H1 (cell line): ENCODE measurements around the gene CALR. TPM values are rescaled to one million over a fixed set of nuclear protein-coding genes. Genes with fewer than 3 reads are reported as not detected.

Experiments
- CTCF ChIA-PET: fragments of 300-600 bp; sonication (Branson Sonifier 250); formaldehyde crosslinking; loops from one replicate; lab custom pipeline; 2021; ENCODE audit not compliant: partially characterized antibody; lab: Charles Lee
- POLR2A ChIA-PET: fragments of 300-600 bp; sonication (Branson Sonifier 250); formaldehyde crosslinking; loops from one replicate; lab custom pipeline; 2021; ENCODE audit warnings: inconsistent platforms; ENCODE audit not compliant: partially characterized antibody; lab: Charles Lee
- DNase-seq, 2 experiments: peaks; one replicate each; pipeline versions ENCODE4 v3.0.0 to v3.0.0-alpha.2; 2010 to 2022; ENCODE audit warnings: low spot score in 2 of 2, low read depth in 1 of 2, mixed read lengths in 1 of 2
- FAIRE-seq: peaks from 2 replicates; lab custom pipeline; 2011; peaks lifted over from hg19 to GRCh38; lab: Jason Lieb, UNC
- H2AFZ ChIP-seq: 2 replicates; pipeline ENCODE4 v1.8.1; 2012; ENCODE audit warnings: low read length, inconsistent platforms
- H2AK5ac ChIP-seq: 2 replicates; pipeline ENCODE4 v1.6.1; 2013; ENCODE audit warnings: low read depth, low read length
- H2BK120ac ChIP-seq: replicated peaks from 2 replicates; pipeline ENCODE3; 2013; ENCODE audit warnings: low read depth, low read length, inconsistent platforms
- H2BK12ac ChIP-seq: 2 replicates; pipeline ENCODE4 v1.6.1; 2013; ENCODE audit warnings: low read depth, low read length
- H2BK15ac ChIP-seq: 2 replicates; pipeline ENCODE4 v1.6.1; 2013; ENCODE audit warnings: low read length
- H2BK20ac ChIP-seq: 2 replicates; pipeline ENCODE4 v1.6.1; 2013; ENCODE audit warnings: low read length
- H2BK5ac ChIP-seq: 2 replicates; pipeline ENCODE4 v1.6.1; 2013; ENCODE audit warnings: low read depth, low read length
- H3K14ac ChIP-seq: 2 replicates; pipeline ENCODE4 v1.6.1; 2013; ENCODE audit warnings: inconsistent platforms; ENCODE audit not compliant: insufficient read length
- H3K18ac ChIP-seq: 2 replicates; pipeline ENCODE4 v1.6.1; 2013; ENCODE audit warnings: low read length; ENCODE audit errors: extremely low read depth
- H3K23ac ChIP-seq: 2 replicates; pipeline ENCODE4 v1.6.1; 2013; ENCODE audit warnings: inconsistent platforms; ENCODE audit not compliant: insufficient read length
- H3K23me2 ChIP-seq: 2 replicates; pipeline ENCODE4 v1.6.1; 2013; ENCODE audit warnings: low read depth, low read length
- H3K27ac ChIP-seq: 2 replicates; pipeline ENCODE4 v1.6.1; 2011; ENCODE audit warnings: low read depth, low read length, inconsistent platforms
- H3K27me3 ChIP-seq, 4 experiments: replicated peaks in 1 of 4; 1 replicate in 1 of 4; 2 replicates in 3 of 4; pipeline versions ENCODE4 v1.6.1 to v1.8.1; 2011 to 2013; ENCODE audit warnings: low read length in 3 of 4, mild to moderate bottlenecking in 3 of 4, inconsistent platforms in 2 of 4, mixed read lengths in 2 of 4, moderate library complexity in 1 of 4; ENCODE audit not compliant: control insufficient read depth in 3 of 4, insufficient read depth in 3 of 4; ENCODE audit errors: extremely low read depth in 1 of 4
- H3K36me3 ChIP-seq, 4 experiments: 2 replicates each; pipeline versions ENCODE4 v1.6.1 to v1.8.1; 2011 to 2013; ENCODE audit warnings: mild to moderate bottlenecking in 4 of 4, low read length in 3 of 4, moderate library complexity in 2 of 4, control low read depth in 1 of 4, inconsistent platforms in 1 of 4; ENCODE audit not compliant: insufficient read depth in 4 of 4, control insufficient read depth in 2 of 4
- H3K4ac ChIP-seq: replicated peaks from 2 replicates; pipeline ENCODE3; 2013; ENCODE audit warnings: low read length, low read depth, mixed read lengths, inconsistent platforms; ENCODE audit not compliant: insufficient read length
- H3K4me1 ChIP-seq, 4 experiments: replicated peaks in 1 of 4; 1 replicate in 1 of 4; 2 replicates in 3 of 4; pipeline versions ENCODE4 v1.6.1 to v1.8.1; 2011 to 2013; ENCODE audit warnings: low read length in 3 of 4, inconsistent platforms in 2 of 4, mixed read lengths in 1 of 4; ENCODE audit not compliant: insufficient read depth in 4 of 4, control insufficient read depth in 3 of 4
- H3K4me2 ChIP-seq, 2 experiments: 2 replicates each; pipeline versions ENCODE4 v1.6.1 to v1.8.1; 2011 to 2013; ENCODE audit warnings: low read depth in 2 of 2, low read length in 2 of 2, control low read depth in 1 of 2, inconsistent platforms in 1 of 2, mild to moderate bottlenecking in 1 of 2; ENCODE audit not compliant: insufficient read depth in 1 of 2
- H3K4me3 ChIP-seq, 4 experiments: fragments of 200-600, 300-600 bp in 1 of 4; sonication (generic), shearing (Covaris generic), sonication (Bioruptor Twin) in 1 of 4; 2 replicates each; pipeline versions ENCODE4 v1.5.1 to v1.8.1; 2011 to 2016; ENCODE audit warnings: low read length in 4 of 4, low read depth in 3 of 4, control low read depth in 2 of 4, inconsistent platforms in 2 of 4, mild to moderate bottlenecking in 2 of 4, mixed read lengths in 1 of 4, moderate library complexity in 1 of 4; ENCODE audit not compliant: insufficient read depth in 2 of 4; ENCODE audit errors: extremely low read depth in 1 of 4
- H3K56ac ChIP-seq: replicated peaks from 2 replicates; pipeline ENCODE3; 2013; ENCODE audit warnings: low read depth, mild to moderate bottlenecking, mixed read lengths, low read length, inconsistent platforms; ENCODE audit not compliant: insufficient read length
- H3K79me1 ChIP-seq: 2 replicates; pipeline ENCODE4 v1.6.1; 2013; ENCODE audit warnings: low read depth, low read length, control low read depth
- H3K79me2 ChIP-seq, 2 experiments: 2 replicates each; pipeline versions ENCODE4 v1.6.1 to v1.8.1; 2012 to 2013; ENCODE audit warnings: low read length in 2 of 2, mild to moderate bottlenecking in 2 of 2, inconsistent platforms in 1 of 2; ENCODE audit not compliant: insufficient read depth in 2 of 2, control insufficient read depth in 1 of 2
- H3K9ac ChIP-seq, 4 experiments: replicated peaks in 1 of 4; 1 replicate in 1 of 4; 2 replicates in 3 of 4; pipeline versions ENCODE4 v1.6.1 to v1.8.1; 2011 to 2013; ENCODE audit warnings: low read depth in 3 of 4, low read length in 3 of 4, control low read depth in 2 of 4, mild to moderate bottlenecking in 2 of 4, moderate library complexity in 2 of 4, inconsistent platforms in 1 of 4; ENCODE audit errors: extremely low read depth in 1 of 4
- H3K9me3 ChIP-seq, 2 experiments: 2 replicates each; pipeline versions ENCODE4 v1.6.1 to v1.8.1; 2012 to 2013; ENCODE audit warnings: mild to moderate bottlenecking in 2 of 2, moderate library complexity in 2 of 2, control low read depth in 1 of 2, inconsistent platforms in 1 of 2, low read depth in 1 of 2, low read length in 1 of 2, mixed read lengths in 1 of 2; ENCODE audit not compliant: insufficient read depth in 2 of 2
- H4K20me1 ChIP-seq, 2 experiments: replicated peaks in 1 of 2; 2 replicates each; pipeline versions ENCODE3 to v1.8.1; 2011 to 2013; ENCODE audit warnings: inconsistent platforms in 2 of 2, low read length in 2 of 2, mild to moderate bottlenecking in 1 of 2; ENCODE audit not compliant: insufficient read depth in 2 of 2, control insufficient read depth in 1 of 2
- H4K5ac ChIP-seq: 2 replicates; pipeline ENCODE4 v1.6.1; 2013; ENCODE audit warnings: low read length, low read depth, mixed read lengths, inconsistent platforms; ENCODE audit not compliant: insufficient read length
- H4K8ac ChIP-seq: 2 replicates; pipeline ENCODE4 v1.8.0; 2013; ENCODE audit warnings: mild to moderate bottlenecking, moderate library complexity, low read length, inconsistent platforms; ENCODE audit not compliant: insufficient read depth; ENCODE audit errors: extremely low read depth
- H4K91ac ChIP-seq: replicated peaks from 2 replicates; pipeline ENCODE3; 2013; ENCODE audit warnings: low read length, mixed read lengths, inconsistent platforms; ENCODE audit not compliant: insufficient read length
- BCL11A ChIP-seq, 2 experiments: IDR thresholded peaks; one replicate each; pipeline ENCODE4 v1.6.1; 2011; ENCODE audit warnings: low read depth in 2 of 2, low read length in 2 of 2, mild to moderate bottlenecking in 2 of 2
- CBX5 ChIP-seq: fragments of 300-800, 300-1000 bp; sonication (generic); IDR thresholded peaks from 2 replicates; pipeline ENCODE4 v1.7.1; 2016; ENCODE audit warnings: antibody characterized with exemption, low read length, low read depth
- CHD1 ChIP-seq: IDR thresholded peaks from 2 replicates; pipeline ENCODE4 v1.6.1; 2012; ENCODE audit warnings: low read depth, low read length, improper control_type of control experiment
- EGR1 ChIP-seq: IDR thresholded peaks from 2 replicates; pipeline ENCODE4 v1.6.1; 2011; ENCODE audit warnings: low read depth, low read length, borderline replicate concordance
- EP300 ChIP-seq, 2 experiments: IDR thresholded peaks; 1 replicate in 1 of 2; 2 replicates in 1 of 2; pipeline ENCODE4 v1.6.1; 2011 to 2012; ENCODE audit warnings: low read depth in 2 of 2, low read length in 2 of 2, mild to moderate bottlenecking in 2 of 2, borderline replicate concordance in 1 of 2, inconsistent platforms in 1 of 2, moderate library complexity in 1 of 2
- GABPA ChIP-seq: IDR thresholded peaks from 2 replicates; pipeline ENCODE4 v1.6.1; 2011; ENCODE audit warnings: mild to moderate bottlenecking, low read length, moderate library complexity, borderline replicate concordance; ENCODE audit not compliant: insufficient read depth
- KDM1A ChIP-seq: fragments of 200-600, 300-600 bp; sonication (generic); IDR thresholded peaks from 2 replicates; pipeline ENCODE4 v1.7.1; 2016; ENCODE audit warnings: mild to moderate bottlenecking, low read length, borderline replicate concordance
- POLR2AphosphoS5 ChIP-seq: IDR thresholded peaks from 2 replicates; pipeline ENCODE4 v1.6.1; 2011; ENCODE audit warnings: low read depth, low read length
- POU5F1 ChIP-seq: IDR thresholded peaks from 2 replicates; pipeline ENCODE4 v1.6.1; 2011; ENCODE audit warnings: low read depth, mild to moderate bottlenecking, low read length, moderate library complexity
- RNF2 ChIP-seq: fragments of 200-900, 300-1000 bp; sonication (generic); IDR thresholded peaks from 2 replicates; pipeline ENCODE4 v1.7.1; 2016; ENCODE audit warnings: borderline replicate concordance, low read depth, mild to moderate bottlenecking, antibody characterized with exemption, low read length; ENCODE audit not compliant: poor library complexity, severe bottlenecking; ENCODE audit errors: missing control alignments
- SAP30 ChIP-seq: fragments of 300-600 bp; sonication (generic); IDR thresholded peaks from 2 replicates; pipeline ENCODE4 v1.7.1; 2012; ENCODE audit warnings: low read length, moderate library complexity, mild to moderate bottlenecking, inconsistent platforms; ENCODE audit not compliant: insufficient read depth, insufficient replicate concordance
- TBP ChIP-seq: IDR thresholded peaks from 2 replicates; pipeline ENCODE4 v1.6.1; 2011; ENCODE audit warnings: low read depth, low read length, improper control_type of control experiment
- TEAD4 ChIP-seq: IDR thresholded peaks from 2 replicates; pipeline ENCODE4 v1.6.1; 2012; ENCODE audit warnings: low read depth, low read length, inconsistent platforms, mixed read lengths
- WGBS, 2 experiments: shearing (Covaris generic) in 1 of 2; methylation state at CpG; one replicate each; pipeline versions ENCODE4 v1.1.6 to v1.1.7; 2013 to 2015; ENCODE audit warnings: low lambda C conversion rate in 2 of 2, mixed read lengths in 2 of 2, inconsistent platforms in 1 of 2, low coverage in 1 of 2, missing lambda C conversion rate in 1 of 2; ENCODE audit not compliant: insufficient replicate concordance in 2 of 2, insufficient coverage in 1 of 2, insufficient read length in 1 of 2; ENCODE audit errors: extremely low coverage in 1 of 2, missing lambda C conversion rate in 1 of 2; 5-methylcytosine and 5-hydroxymethylcytosine counted together
- polyA plus RNA-seq, 7 experiments: library from polyadenylated mRNA; depleted of rRNA in 3 of 7; stranded (reverse) in 5 of 7; unstranded in 2 of 7; fragments of >200 nt in 5 of 7; fragments of 200-250 nt in 2 of 7; gene quantifications; 1 replicate in 5 of 7; 2 replicates in 1 of 7; 4 replicates in 1 of 7; pipeline versions ENCODE4 v1.2.1 to v1.2.3, GENCODE V29; 2011 to 2013; ENCODE audit warnings: missing spikeins in 2 of 7, mixed read lengths in 2 of 7
- total RNA-seq: library from RNA; stranded (reverse); fragmentation: NEBNext Ultra II Directional; extraction: Animal tissue kit (Norgen Biotek cat#: 25700); gene quantifications from 2 replicates; pipeline ENCODE4 v1.2.1, GENCODE V29; 2021
- TF ChIP-seq, protein P1 (sequence below): IDR thresholded peaks from 2 replicates; pipeline ENCODE4 v1.6.1; 2012; ENCODE audit warnings: inconsistent platforms

The CALR gene
- total and polyA plus RNA-seq, 2 of the 8 experiments (the other 6 are each of a cell fraction or from before 2014, with no cell fraction given): 591 to 1,155 TPM

DNA sequence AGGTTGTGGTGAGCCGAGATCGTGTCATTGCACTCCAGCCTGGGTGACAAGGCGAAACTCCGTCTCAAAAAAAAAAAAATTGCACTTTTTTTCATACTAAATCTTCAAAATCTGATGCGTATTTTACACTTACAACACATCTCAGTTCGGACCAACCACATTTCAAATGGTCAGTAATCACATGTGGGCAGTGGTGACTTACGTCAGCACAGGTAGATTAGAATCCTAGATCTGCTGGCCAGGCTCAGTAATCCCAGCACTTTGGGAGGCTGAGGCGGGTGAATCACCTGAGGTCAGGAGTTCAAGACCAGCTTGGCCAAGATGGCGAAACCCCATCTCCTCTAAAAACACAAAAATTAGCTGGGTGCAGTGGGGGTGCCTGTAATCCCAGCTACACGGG is 3.3 kb upstream of the CALR start:
- 91% methylated on average over 10 of the region's 10 CpGs; no CpG with 5 or more reads in 1 of the 2 experiments for WGBS, 2 experiments
- H3K4me2 ChIP-seq: no peak overlapping the region
- FAIRE-seq: no peak

More for the DNA sequence above, 3.3 kb upstream of the CALR start:
- TF ChIP-seq POLR2AphosphoS5: no peak
- no peak for TF ChIP-seq CHD1
- TF ChIP-seq BCL11A (IDR thresholded peaks at IDR 0.05; ENCODE audit: low read depth in 2 of 2, low read length in 2 of 2): no peak
- no peak for TF ChIP-seq EP300 (IDR thresholded peaks at IDR 0.05; ENCODE audit: borderline replicate concordance in 1 of 2, low read depth in 2 of 2, low read length in 2 of 2)
- no peak for TF ChIP-seq TEAD4
- no peak for TF ChIP-seq GABPA
- TF ChIP-seq KDM1A: no peak
- TF ChIP-seq, protein P1, sequence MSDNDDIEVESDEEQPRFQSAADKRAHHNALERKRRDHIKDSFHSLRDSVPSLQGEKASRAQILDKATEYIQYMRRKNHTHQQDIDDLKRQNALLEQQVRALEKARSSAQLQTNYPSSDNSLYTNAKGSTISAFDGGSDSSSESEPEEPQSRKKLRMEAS: no peak
- no peak for TF ChIP-seq SAP30
- TF ChIP-seq CBX5: no peak
- no peak for TF ChIP-seq RNF2
- TF ChIP-seq TBP: no peak
- TF ChIP-seq POU5F1: no peak
- no peak for TF ChIP-seq EGR1
- Histone ChIP-seq H3K56ac (no peak overlapping the region), H4K91ac (no peak overlapping the region), H3K23ac (no peak overlapping the region), H3K9ac (no peak overlapping the region), H3K79me1 (peaks cover 12% of the 10 kb centered on the region), H3K18ac (no peak overlapping the region), H2AK5ac (no peak overlapping the region), H3K9me3 (no peaks in the 10 kb centered on the region), H2BK5ac (no peak overlapping the region), H4K20me1 (peaks cover 6 to 18% of the 10 kb centered on the region in 2 experiments), H3K4ac (no peak overlapping the region), H2AFZ (no peak overlapping the region), H2BK120ac (no peak overlapping the region), H3K27ac (no peak overlapping the region), H3K79me2 (peaks cover 23 to 44% of the 10 kb centered on the region in 2 experiments), H4K5ac (no peak overlapping the region), H3K4me3 (no peak overlapping the region), H4K8ac (no peak overlapping the region), H3K14ac (no peak overlapping the region), H3K23me2 (peaks cover 18% of the 10 kb centered on the region; the same call in 1 of the 2 replicates), H2BK20ac (no peak overlapping the region), H2BK15ac (no peak overlapping the region), H3K27me3 (no peaks in the 10 kb centered on the region), H2BK12ac (no peak overlapping the region), H3K36me3 (peaks cover 1 to 19% (median 11%) of the 10 kb centered on the region in 4 experiments), H3K4me1 (peaks cover 0 to 20% (median 13%) of the 10 kb centered on the region in 4 experiments; a peak in 6 of 7 replicates)
- POLR2A ChIA-PET: interaction anchor here (1.1 to 3.6 kb wide), 5 partner anchors 9 to 50 kb away, joined by 4 to 24 read pairs (median 9); partner anchors contain the start of genes GCDH and RAD23A
- no peak for DNase-seq
- CTCF ChIA-PET: no interaction called here
